Heart left ventricle (tissue), 16 donors: ENCODE results near the gene ABL2. TPM values are rescaled to one million over a fixed set of nuclear protein-coding genes. Genes with fewer than 3 reads are reported as not detected.

ENCODE experiments used
- ATAC-seq, 4 donors: fragments of 200-7000 bp; cut with Tn5 transposase; one replicate each; pipeline ENCODE4 v1.9.1; 2020 to 2022; ENCODE audit warnings: moderate library complexity in 4 of 4, mild to moderate bottlenecking in 3 of 4, moderate number of reproducible peaks in 1 of 4
- DNase-seq, 5 donors: peaks; one replicate each; pipeline ENCODE4 v3.0.0-alpha.2; 2020
- H3K27ac ChIP-seq, 12 donors: fragments of 200-600 bp; sonication (generic) in 4 of 12; one replicate each; pipeline versions ENCODE4 v1.5.0 to v1.8.0; 2016 to 2022; ENCODE audit warnings: mild to moderate bottlenecking in 2 of 12
- H3K27me3 ChIP-seq, 9 donors: fragments of 200-600 bp; sonication (generic) in 2 of 9; one replicate each; pipeline versions ENCODE4 v1.5.1 to v1.8.0; 2016 to 2022; ENCODE audit warnings: mild to moderate bottlenecking in 3 of 9
- H3K36me3 ChIP-seq, 9 donors: fragments of 200-600 bp; sonication (generic) in 2 of 9; one replicate each; pipeline versions ENCODE4 v1.5.0 to v1.8.0; 2018 to 2022; ENCODE audit warnings: mild to moderate bottlenecking in 2 of 9
- H3K4me1 ChIP-seq, 12 donors: fragments of 200-600 bp; sonication (generic) in 4 of 12; one replicate each; pipeline versions ENCODE4 v1.5.0 to v1.8.0; 2016 to 2022; ENCODE audit warnings: mild to moderate bottlenecking in 3 of 12
- H3K4me3 ChIP-seq, 12 donors: fragments of 200-600 bp; sonication (generic) in 4 of 12; one replicate each; pipeline versions ENCODE4 v1.5.0 to v1.8.0; 2017 to 2022; ENCODE audit warnings: mild to moderate bottlenecking in 9 of 12, moderate library complexity in 4 of 12
- H3K9me3 ChIP-seq, 12 donors: fragments of 200-600 bp; sonication (generic) in 4 of 12; one replicate each; pipeline versions ENCODE4 v1.5.0 to v1.8.0; 2016 to 2022; ENCODE audit warnings: mild to moderate bottlenecking in 1 of 12
- CTCF ChIP-seq, 12 donors: fragments of 200-600 bp; sonication (generic) in 4 of 12; IDR thresholded peaks; one replicate each; pipeline versions ENCODE4 v1.5.0 to v1.8.0; 2018 to 2022; ENCODE audit warnings: antibody characterized with exemption in 12 of 12, mild to moderate bottlenecking in 5 of 12
- POLR2A ChIP-seq, 2 donors: fragments of 450-650 bp; IDR thresholded peaks; one replicate each; pipeline ENCODE4 v1.6.1; 2017; ENCODE audit warnings: antibody characterized with exemption in 2 of 2, mild to moderate bottlenecking in 2 of 2, moderate library complexity in 2 of 2
- WGBS, 4 donors: extraction: QIAGEN DNeasy Blood & Tissue Kit in 2 of 4; methylation state at CpG; one replicate each; pipeline versions ENCODE4 v1.1.5 to v1.1.7; 2013 to 2018; 5-methylcytosine and 5-hydroxymethylcytosine counted together
- intact Hi-C, 10 donors: fragments of 100-400 bp; cut with DNase I; formaldehyde crosslinking; loops; one replicate each; pipeline versions ENCODE4 v1.11.1 to v1.14.2; 2022
- polyA plus RNA-seq, 2 donors: library from polyadenylated mRNA; stranded (reverse); fragments of 200-250 nt; gene quantifications; one replicate each; pipeline ENCODE4 v1.2.3, GENCODE V29; 2013
- total RNA-seq, 9 donors: library from RNA; depleted of rRNA in 2 of 9; stranded (reverse); fragments of >200 nt in 2 of 9; fragmentation: NEBNext Ultra II Directional in 3 of 9; extraction: Animal tissue kit (Norgen Biotek cat#: 25700) in 3 of 9; gene quantifications; one replicate each; pipeline versions ENCODE4 v1.1.0 to v1.2.4, GENCODE V29; 2016 to 2023
- donor health status: ischemic (EF 13 %, LVEDD 7.1; RV severe dilation, severe dysfunction).
- donor health status: healthy with polysubstance abuse.
- donor health status: DM: no; HTN: yes; CAD: no.
- donor health status: DM: no; HTN: no; CAD: no.
- donor health status: ischemic (EF 25% LVEDD 6.9; RV normal size, moderate dysfunction).
- donor health status: ischemic (EF 25% LVEDD 5.7; RV mildly dilated, moderate dysfunction).
- donor health status: healthy.
- donor health status: DM: yes; HTN: yes; CAD: no.
- donor health status: ischemic (EF 35%, LVEDD 5.7; RV mildly dilated, moderate dysfunction).
- donor health status: nonischemic (EF 11% LVEDD 7.7; RV severe dilation, severe dysfunction).
- donor health status: DM: yes; HTN: yes; CAD: no.
- donor health status: PGD.
- donor health status: ischemic (EF 29% LVEDD 5.4; RV normal size, mild dysfunction).
- donor health status: nonischemic (EF 23%, LVEDD 6.1; RV moderate dilation, normal function).

The ABL2 gene
- total and polyA plus RNA-seq, 11 donors: 2.5 to 22.0 (median 10.2) TPM

GRCh38 chr1:179237222-179237621 lies 7.7 kb upstream of the ABL2 start:
- H3K27me3 ChIP-seq: no peaks in the 10 kb centered on the region
- H3K4me3 ChIP-seq: no peak overlapping the region
- TF ChIP-seq CTCF (IDR thresholded peaks at IDR 0.05): no peak
- TF ChIP-seq POLR2A (IDR thresholded peaks at IDR 0.05): no peak
- intact Hi-C loops: no loop called here
- DNase-seq (no peak), ATAC-seq (no peak)
- 84 to 87% (median 85%) methylated on average over 4 of the region's 4 CpGs for WGBS, 4 donors
- H3K4me1 ChIP-seq: no peaks in the 10 kb centered on the region
- no peak overlapping the region for H3K27ac ChIP-seq
- no peaks in the 10 kb centered on the region for H3K36me3 ChIP-seq
- no peaks in the 10 kb centered on the region for H3K9me3 ChIP-seq

- Histone ChIP-seq H3K4me1 (peaks cover 0 to 10% (median 6%) of the 10 kb centered on the region in 12 donors), H3K27me3 (no peaks in the 10 kb centered on the region), H3K4me3 (no peak overlapping the region), H3K36me3 (no peaks in the 10 kb centered on the region), H3K9me3 (no peaks in the 10 kb centered on the region), H3K27ac (no peak overlapping the region)
- ATAC-seq (no peak), DNase-seq (no peak)
- intact Hi-C loops: loop anchor here in 3 of 10 donors (5.0 kb wide), 1 partner anchor 57 kb away; the partner anchor contains the start of gene SOAT1 (in 3 of the 3)
- no peak for TF ChIP-seq CTCF (IDR thresholded peaks at IDR 0.05)
- WGBS, 4 donors: 93 to 100% (median 97%) methylated on average over 1 of the region's 1 CpG
These were observed 5.4 kb upstream of the ABL2 start for GRCh38 chr1:179234863-179235262.

GRCh38 chr1:179231923-179232322 lies 2.4 kb upstream of the ABL2 start:
- 93 to 96% (median 96%) methylated on average over 4 of the region's 4 CpGs for WGBS, 4 donors
- Histone ChIP-seq H3K9me3 (no peaks in the 10 kb centered on the region), H3K27me3 (no peaks in the 10 kb centered on the region), H3K4me3 (no peak overlapping the region), H3K36me3 (no peaks in the 10 kb centered on the region), H3K4me1 (peaks cover 0 to 27% (median 16%) of the 10 kb centered on the region in 12 donors), H3K27ac (no peak overlapping the region)
- DNase-seq (no peak), ATAC-seq (no peak)
- intact Hi-C loops: loop anchor here in 3 of 10 donors (5.0 kb wide), 1 partner anchor 60 kb away; the partner anchor contains the start of gene SOAT1 (in 3 of the 3)
- no peak for TF ChIP-seq CTCF (IDR thresholded peaks at IDR 0.05)
- TF ChIP-seq POLR2A (IDR thresholded peaks at IDR 0.05): no peak

GRCh38 chr1:179230721-179231120 lies 1.2 kb upstream of the ABL2 start:
- peaks cover 0 to 30% (median 18%) of the 10 kb centered on the region in 12 donors for H3K4me1 ChIP-seq
- 43 to 56% (median 47%) methylated on average over 3 of the region's 3 CpGs for WGBS, 4 donors
- no peaks in the 10 kb centered on the region for H3K9me3 ChIP-seq
- TF ChIP-seq POLR2A (IDR thresholded peaks at IDR 0.05) (no peak), CTCF (IDR thresholded peaks at IDR 0.05) (no peak)
- DNase-seq (no peak), ATAC-seq (no peak)
- peak overlapping the region in 1 of 12 donors; percentile 16 for H3K4me3 ChIP-seq
- no peaks in the 10 kb centered on the region for H3K36me3 ChIP-seq
- intact Hi-C loops: loop anchor here in 3 of 10 donors (5.0 kb wide), 1 partner anchor 62 kb away; the partner anchor contains the start of gene SOAT1 (in 3 of the 3)
- no peaks in the 10 kb centered on the region for H3K27me3 ChIP-seq
- peak overlapping the region in 2 of 12 donors; percentile 86 to 89 for H3K27ac ChIP-seq
